ENCODE data around the gene ISG20L2.

DNA sequence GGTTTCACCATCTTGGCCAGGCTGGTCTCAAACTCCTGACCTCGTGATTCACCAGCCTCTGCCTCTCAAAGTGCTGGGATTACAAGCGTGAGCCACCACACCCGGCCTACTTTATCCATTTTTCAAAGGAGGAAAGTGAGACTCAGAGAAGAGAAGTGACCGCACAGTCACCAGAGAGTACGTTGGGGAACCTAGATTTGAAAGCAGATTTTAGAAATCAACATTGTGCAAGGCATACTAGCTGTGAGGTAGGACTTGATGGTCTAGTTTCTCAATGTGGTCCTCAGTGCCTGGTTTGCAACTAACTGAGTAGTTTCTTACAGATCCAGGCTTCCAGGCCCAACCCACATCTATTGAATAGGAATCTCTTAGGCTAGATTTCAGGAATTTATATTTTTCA lies 37.1 kb upstream of the ISG20L2 start:
- TF ChIP-seq, protein P1, sequence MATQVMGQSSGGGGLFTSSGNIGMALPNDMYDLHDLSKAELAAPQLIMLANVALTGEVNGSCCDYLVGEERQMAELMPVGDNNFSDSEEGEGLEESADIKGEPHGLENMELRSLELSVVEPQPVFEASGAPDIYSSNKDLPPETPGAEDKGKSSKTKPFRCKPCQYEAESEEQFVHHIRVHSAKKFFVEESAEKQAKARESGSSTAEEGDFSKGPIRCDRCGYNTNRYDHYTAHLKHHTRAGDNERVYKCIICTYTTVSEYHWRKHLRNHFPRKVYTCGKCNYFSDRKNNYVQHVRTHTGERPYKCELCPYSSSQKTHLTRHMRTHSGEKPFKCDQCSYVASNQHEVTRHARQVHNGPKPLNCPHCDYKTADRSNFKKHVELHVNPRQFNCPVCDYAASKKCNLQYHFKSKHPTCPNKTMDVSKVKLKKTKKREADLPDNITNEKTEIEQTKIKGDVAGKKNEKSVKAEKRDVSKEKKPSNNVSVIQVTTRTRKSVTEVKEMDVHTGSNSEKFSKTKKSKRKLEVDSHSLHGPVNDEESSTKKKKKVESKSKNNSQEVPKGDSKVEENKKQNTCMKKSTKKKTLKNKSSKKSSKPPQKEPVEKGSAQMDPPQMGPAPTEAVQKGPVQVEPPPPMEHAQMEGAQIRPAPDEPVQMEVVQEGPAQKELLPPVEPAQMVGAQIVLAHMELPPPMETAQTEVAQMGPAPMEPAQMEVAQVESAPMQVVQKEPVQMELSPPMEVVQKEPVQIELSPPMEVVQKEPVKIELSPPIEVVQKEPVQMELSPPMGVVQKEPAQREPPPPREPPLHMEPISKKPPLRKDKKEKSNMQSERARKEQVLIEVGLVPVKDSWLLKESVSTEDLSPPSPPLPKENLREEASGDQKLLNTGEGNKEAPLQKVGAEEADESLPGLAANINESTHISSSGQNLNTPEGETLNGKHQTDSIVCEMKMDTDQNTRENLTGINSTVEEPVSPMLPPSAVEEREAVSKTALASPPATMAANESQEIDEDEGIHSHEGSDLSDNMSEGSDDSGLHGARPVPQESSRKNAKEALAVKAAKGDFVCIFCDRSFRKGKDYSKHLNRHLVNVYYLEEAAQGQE (IDR thresholded peaks at IDR 0.05), result no peak
- TF ChIP-seq CEBPB (IDR thresholded peaks at IDR 0.05), result no peak
- TF ChIP-seq, protein P2, sequence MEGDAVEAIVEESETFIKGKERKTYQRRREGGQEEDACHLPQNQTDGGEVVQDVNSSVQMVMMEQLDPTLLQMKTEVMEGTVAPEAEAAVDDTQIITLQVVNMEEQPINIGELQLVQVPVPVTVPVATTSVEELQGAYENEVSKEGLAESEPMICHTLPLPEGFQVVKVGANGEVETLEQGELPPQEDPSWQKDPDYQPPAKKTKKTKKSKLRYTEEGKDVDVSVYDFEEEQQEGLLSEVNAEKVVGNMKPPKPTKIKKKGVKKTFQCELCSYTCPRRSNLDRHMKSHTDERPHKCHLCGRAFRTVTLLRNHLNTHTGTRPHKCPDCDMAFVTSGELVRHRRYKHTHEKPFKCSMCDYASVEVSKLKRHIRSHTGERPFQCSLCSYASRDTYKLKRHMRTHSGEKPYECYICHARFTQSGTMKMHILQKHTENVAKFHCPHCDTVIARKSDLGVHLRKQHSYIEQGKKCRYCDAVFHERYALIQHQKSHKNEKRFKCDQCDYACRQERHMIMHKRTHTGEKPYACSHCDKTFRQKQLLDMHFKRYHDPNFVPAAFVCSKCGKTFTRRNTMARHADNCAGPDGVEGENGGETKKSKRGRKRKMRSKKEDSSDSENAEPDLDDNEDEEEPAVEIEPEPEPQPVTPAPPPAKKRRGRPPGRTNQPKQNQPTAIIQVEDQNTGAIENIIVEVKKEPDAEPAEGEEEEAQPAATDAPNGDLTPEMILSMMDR (IDR thresholded peaks at IDR 0.05), result no peak
- TF ChIP-seq CHD2 (IDR thresholded peaks at IDR 0.05; ENCODE audit: low read length, partially characterized antibody), result no peak
- TF ChIP-seq, protein P3, sequence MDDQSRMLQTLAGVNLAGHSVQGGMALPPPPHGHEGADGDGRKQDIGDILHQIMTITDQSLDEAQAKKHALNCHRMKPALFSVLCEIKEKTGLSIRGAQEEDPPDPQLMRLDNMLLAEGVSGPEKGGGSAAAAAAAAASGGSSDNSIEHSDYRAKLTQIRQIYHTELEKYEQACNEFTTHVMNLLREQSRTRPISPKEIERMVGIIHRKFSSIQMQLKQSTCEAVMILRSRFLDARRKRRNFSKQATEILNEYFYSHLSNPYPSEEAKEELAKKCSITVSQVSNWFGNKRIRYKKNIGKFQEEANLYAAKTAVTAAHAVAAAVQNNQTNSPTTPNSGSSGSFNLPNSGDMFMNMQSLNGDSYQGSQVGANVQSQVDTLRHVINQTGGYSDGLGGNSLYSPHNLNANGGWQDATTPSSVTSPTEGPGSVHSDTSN (IDR thresholded peaks at IDR 0.05), result no peak
- TF ChIP-seq, protein P4, sequence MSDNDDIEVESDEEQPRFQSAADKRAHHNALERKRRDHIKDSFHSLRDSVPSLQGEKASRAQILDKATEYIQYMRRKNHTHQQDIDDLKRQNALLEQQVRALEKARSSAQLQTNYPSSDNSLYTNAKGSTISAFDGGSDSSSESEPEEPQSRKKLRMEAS (IDR thresholded peaks at IDR 0.05), result no peak
- TF ChIP-seq CBX2 (IDR thresholded peaks at IDR 0.05; ENCODE audit: borderline replicate concordance, low read depth), result no peak
- no peak for TF ChIP-seq MAFK (IDR thresholded peaks at IDR 0.05; ENCODE audit: partially characterized antibody)
- no peak for TF ChIP-seq HOXB13 (CRISPR knock-in tag; IDR thresholded peaks at IDR 0.05; ENCODE audit: low read depth)

Data from A549 (cell line).